GM18868 (cell line): ENCODE measurements around the gene THEMIS.
"Not testable (repeated sequence)": the region's sequence is repeated elsewhere in the genome, so short reads cannot be mapped to it uniquely, and the experiment has no call there.

Source experiments
- ATAC-seq: cut with Tn5 transposase; IDR thresholded peaks from one replicate; pipeline ENCODE4 v1.9.1; 2021; ENCODE audit warnings: mild to moderate bottlenecking, moderate library complexity; ENCODE audit not compliant: unreplicated experiment

Gene THEMIS, protein sequence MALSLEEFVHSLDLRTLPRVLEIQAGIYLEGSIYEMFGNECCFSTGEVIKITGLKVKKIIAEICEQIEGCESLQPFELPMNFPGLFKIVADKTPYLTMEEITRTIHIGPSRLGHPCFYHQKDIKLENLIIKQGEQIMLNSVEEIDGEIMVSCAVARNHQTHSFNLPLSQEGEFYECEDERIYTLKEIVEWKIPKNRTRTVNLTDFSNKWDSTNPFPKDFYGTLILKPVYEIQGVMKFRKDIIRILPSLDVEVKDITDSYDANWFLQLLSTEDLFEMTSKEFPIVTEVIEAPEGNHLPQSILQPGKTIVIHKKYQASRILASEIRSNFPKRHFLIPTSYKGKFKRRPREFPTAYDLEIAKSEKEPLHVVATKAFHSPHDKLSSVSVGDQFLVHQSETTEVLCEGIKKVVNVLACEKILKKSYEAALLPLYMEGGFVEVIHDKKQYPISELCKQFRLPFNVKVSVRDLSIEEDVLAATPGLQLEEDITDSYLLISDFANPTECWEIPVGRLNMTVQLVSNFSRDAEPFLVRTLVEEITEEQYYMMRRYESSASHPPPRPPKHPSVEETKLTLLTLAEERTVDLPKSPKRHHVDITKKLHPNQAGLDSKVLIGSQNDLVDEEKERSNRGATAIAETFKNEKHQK

DNA sequence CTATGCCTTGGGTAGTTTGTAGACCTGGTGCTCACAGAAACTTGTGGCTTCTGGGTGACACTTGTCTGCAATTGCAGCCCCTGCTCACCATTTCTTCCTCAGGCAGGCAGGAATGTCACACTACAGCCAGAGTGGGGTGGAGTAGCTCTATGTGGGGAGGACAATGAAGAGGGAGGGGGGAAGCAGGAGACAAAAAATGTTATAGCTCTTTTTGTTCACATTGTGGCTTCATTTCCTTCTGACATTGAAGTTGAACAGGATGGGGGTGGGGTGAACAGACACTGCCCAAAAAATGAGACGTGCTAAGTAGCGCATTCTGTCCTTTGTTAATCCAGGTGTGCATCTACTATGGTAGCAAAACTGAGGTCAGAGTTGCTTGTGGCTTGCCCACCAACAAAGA is at the start of gene THEMIS:
THEMIS (minus strand) TSS at position 124 of the 400 bp plus-strand sequence. CDS start 126 bp downstream, outside the sequence.
- ATAC-seq: no peak

DNA sequence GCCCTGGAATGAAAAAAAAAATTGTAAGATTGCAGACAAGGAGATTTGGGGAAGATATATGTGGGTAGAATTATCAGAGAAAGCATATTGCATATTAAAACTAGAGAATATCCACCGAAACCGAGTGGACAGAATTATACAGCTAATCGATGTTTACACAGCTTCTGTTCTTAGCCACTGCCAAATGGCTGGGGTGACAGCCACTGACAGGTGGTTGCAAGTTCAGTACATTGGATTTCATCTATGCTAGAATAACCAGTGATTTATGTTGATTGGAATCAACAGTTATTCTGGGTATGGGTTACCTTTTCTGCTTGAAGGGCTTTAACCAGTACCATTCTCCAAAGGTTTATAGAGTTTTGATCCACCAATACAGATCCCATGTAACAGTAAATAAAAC is 48.4 kb upstream of the THEMIS start:
- ATAC-seq: no peak

DNA sequence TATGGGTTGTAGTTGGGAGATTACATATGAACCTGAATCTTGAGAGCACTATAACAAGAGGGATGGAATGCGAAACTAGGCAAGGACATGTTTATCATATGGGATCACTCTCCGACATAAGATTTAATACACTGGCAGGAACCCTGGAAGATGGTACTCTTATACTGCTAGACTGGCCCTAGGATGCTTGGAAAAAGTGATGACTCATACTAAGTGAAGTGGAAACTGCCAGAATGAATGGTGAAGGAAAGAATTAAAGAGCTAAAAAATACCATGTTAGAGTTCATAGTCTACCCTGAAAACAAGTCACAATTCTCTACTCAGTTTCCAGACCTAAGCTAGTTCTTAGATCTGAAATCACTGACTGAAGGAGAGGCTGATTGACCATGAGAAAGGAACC is 45.5 kb upstream of the THEMIS start:
- ATAC-seq: no peak

DNA sequence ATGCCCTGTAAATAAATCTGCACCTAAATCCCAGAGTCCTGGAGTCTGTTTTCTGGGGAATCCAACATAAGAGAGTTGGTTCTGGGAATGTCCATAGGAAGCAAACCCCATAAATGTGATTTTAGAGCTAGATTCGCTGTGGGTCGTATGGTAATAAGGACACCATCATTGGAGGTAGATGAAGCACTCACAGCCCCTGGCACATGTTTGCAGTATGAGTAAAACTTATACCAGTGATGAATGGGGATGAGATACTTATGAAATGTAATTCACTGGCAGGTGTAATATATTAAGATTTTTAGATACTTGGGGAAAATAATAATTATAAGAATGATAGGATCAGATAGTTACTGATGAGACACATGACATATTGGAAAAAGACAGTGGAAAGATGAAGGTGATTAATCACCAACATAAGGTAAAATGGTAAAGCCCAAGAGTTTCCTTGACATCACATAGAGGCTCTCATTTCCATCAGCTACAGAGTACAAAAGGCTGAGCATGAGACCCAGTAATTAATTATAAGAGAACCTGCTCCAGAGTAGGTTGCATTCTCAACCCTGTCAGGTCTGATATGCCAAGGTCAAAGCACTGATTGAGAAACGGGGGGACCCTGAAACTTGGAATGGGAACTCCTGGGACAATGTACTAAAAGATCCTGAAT is 44.7 kb upstream of the THEMIS start:
- no peak for ATAC-seq

DNA sequence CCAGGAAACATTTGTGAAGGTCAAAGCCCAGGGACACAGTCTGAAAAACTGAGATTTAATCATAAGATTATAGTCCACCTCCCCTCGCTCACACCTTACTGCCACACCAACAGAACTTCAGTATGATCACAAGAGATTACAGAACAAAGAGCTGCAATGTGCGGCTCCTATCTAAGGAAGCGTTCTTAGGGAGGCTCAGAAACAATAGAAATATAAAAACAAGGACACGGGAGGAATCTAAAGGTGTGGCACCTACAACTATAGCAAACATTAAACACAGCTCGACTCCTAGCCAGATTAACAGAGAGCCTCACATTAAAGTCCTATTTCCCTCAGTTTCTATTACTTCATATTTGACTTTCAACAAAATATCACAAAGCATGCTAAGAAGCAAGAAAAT is 40.4 kb upstream of the THEMIS start:
- ATAC-seq: no peak

DNA sequence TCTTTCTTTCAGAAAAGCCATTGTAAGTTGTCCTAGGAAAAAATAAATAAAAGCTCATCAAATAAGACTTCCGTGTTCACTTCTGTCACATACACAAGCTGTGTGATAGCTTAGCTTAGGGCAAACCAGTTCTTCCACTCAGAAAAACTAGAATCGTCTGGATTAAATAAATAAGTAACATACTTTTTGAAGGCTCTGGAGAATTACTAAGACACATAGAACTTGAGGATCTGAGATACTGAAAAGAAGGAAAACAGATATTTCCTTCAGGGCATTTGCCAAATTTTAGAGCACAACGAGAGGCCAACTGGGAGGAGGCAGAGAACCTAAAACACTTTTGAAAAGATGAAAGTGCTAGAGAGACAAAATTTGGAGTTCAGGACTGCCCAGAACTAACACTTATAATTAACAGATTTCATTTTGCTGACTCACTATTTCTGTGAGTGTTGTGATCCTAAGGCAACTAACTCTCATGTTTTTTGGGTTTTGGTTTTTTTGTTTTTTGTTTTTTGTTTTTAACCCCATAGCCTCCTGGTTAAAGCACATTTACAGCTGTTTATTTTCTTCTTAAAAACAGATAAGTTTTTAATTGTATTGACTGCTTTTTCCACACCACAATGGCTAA is 38.7 kb upstream of the THEMIS start:
- no peak for ATAC-seq

DNA sequence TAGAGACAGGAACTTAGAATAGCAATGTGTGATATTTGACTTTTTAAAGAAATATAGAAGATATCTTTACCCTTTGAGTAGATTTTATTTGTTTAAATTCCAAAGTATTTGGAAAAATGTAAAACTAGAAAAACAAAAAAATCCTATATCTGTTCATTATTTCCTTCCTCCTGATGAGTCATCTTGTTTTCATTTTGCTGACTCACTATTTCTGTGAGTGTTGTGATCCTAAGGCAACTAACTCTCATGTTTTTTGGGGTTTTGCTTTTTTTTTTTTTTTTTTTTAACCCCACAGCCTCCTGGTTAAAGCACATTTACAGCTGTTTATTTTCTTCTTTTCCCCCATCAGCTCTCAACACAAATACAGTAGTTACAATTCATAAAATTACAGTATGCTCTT is 37.8 kb upstream of the THEMIS start:
- ATAC-seq: no peak

DNA sequence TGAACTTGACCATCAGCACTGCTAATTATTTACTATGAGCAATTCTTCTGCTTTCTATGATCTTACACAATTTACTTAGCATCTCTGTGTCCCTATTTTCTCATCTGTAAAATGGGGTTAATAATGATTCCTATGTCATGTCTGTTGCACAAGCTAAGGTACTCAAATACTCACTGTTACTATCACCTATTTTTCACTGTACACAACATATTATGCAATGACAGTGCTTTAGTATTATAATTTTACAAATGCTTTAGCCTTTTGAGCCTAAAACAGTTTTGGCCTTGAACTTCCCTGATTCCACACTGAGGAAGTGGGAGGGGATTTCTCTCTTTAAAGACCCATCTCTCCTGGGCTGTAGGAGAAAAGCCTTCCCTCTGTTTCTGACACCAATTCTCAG is 36.9 kb upstream of the THEMIS start:
- ATAC-seq: no peak

DNA sequence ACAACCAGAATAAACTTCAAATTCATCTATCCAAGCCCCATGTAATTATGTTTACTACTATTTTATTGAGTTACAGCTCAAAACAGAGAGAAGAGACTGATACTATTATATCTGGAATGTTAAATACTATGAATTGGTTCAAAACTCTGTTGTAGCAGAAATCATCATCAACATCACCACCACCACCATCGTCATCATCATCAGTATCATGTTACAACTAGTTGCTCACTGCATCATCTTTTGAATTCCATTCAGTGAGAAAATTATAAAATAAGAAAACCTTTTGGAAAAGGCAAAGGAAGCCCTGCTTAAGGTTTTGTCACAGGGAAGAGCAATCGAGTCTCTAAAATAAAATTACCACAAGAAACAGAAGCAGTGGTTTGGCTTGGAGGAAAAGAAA is 36.2 kb upstream of the THEMIS start:
- no peak for ATAC-seq

DNA sequence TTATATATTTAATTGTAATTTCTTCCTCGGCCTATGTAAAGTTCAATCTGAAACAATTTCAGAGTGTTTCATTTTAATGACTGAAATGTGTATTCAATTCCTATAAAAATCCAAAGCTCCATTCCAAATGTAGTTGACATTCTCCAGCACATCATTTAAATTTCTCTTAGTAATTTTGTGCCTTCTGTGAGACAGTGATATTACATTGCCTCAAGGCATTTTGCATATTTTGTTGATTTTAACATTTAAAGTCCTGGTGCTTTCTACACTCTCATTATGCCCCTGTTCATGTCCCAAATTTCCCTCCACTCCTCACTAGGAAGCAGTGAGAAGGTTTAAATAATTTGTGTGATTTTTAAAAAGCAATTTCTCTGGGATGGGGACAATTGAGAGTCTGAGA is 34.1 kb upstream of the THEMIS start:
- no peak for ATAC-seq

DNA sequence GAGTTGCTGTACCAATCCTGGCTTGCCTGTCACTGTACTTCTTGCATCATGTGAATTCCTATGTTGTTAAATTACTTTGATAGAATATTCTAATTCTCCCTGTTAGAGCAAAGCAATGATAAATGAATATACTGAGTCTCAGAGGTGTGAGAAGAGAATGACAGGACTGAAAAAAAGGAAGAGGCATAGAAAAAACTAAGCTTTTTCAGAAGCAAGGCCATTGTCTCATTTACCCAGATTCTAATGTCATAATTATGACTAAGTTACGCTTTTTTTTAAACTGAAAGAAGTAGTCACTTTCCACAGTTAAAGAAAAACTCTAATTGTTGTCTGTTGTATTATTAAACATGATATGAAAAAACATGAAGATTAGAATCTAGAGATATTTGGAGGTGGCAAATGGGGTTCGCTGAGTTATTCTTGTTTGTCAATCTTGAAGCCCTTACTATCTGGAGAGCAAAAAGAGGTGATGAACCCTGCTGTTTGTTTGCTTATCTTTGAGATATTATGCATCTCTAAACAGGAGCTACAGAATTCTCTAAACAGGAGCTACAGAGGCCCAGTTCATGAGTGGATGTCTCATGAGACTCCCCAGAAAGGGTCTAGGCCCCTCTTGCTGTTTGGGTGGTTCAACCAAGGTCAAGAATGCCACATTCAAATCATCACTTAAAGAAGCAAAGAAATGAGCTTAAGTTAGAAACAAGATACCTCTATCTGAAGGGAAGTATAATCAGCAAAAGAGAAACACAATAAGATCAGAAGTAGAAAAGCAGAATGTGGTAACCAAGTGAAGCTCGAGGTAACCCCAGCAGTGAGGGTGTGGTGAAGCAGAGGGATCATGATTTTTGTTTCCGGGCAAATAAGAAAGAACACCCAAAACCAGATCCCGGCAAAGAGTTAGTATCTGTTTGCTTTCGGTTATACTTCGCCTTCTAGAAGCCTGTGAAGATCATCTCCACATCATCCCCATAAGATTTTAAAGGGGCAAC is 33.3 kb upstream of the THEMIS start:
- ATAC-seq: no peak

DNA sequence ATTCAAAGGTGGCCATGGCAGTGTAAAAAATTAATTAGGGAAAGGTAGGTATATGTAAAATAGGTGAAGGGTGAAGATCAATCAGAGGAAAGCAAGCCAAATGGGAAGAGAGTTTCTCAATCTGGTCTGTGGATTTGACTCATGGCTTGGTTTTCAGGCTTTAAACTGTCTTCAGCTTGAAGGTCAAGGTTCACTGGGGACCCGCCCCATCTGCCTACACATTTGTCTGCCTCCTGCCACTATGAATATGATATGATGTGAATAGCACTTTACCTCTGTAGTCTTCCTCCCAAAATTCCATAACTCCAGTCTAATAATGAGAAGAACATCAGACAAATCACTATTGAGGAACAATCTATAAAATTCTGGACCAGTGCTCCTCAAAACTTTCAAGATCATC is 32.3 kb upstream of the THEMIS start:
- ATAC-seq: no peak

DNA sequence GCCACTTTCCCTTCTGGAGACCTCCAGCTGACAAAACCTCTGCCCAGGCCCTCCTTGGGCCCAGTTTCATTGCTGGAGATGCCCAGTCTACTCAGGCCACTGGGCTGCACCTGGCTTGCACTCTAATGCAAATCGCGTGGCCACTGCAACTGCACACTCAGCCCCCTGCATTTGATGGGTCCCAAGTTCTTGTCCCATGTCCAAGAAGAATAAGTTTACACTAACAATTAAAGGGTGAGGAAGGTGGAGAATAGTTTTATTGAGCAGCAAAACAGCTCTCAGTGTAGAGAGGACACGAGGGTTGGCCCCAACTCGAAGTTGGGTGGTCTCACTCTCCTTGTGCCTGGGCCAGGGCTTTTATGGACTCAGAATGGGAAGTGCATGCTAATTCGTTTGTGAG is 31.9 kb upstream of the THEMIS start:
- no peak for ATAC-seq

DNA sequence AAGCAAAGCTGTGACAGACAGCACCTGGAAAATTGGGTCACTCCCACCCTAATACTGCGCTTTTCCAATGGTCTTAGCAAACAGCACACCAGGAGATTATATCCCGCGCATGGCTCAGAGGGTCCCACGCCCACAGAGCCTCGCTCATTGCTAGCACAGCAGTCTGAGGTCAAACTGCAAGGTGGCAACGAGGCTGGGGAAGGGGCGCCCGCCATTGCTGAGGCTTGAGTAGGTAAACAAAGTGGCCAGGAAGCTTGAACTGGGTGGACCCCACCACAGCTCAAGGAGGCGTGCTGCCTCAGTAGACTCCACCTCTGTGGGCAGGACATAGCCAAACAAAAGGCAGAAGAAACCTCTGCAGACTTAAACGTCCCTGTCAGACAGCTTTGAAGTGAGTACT is 25.6 kb upstream of the THEMIS start:
- ATAC-seq: not testable (repeated sequence)

DNA sequence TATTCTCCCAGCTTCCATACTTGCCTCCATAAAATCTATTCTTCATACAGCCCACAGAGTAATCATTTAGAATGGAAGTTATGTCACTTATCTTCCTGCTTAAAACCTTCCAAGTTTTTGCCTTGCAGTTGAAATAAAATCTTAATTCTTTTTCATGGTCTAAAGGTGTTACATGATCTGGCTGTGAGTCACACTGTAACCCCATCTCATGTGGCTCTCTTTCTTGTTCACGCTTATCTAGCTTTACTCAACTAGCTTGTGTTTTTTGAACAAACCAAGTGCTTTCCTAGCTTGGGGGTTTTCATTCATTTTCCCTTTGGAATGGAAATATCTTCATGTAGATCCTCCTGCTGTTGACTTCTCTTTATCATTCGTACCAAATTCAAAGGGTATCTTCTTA is 23.6 kb upstream of the THEMIS start:
- ATAC-seq: no peak

DNA sequence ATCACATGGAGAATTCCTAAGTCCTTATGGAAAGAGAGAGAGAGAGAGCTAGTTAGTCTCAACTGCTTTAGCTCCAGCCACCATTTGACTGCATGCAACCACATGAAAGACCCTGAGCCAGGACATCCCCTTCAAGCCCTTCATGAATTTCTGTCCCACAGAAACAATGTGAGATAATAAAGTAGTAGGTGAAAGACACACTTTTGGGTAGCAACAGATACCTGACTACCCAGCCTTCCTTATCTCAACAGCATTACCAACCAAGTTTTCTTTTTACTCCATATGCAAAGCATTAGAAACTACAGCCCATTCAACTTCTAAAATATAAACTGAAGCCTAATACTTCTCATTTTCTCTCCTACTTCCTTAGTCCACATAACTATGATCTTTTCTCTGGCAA is 23.2 kb upstream of the THEMIS start:
- no peak for ATAC-seq

DNA sequence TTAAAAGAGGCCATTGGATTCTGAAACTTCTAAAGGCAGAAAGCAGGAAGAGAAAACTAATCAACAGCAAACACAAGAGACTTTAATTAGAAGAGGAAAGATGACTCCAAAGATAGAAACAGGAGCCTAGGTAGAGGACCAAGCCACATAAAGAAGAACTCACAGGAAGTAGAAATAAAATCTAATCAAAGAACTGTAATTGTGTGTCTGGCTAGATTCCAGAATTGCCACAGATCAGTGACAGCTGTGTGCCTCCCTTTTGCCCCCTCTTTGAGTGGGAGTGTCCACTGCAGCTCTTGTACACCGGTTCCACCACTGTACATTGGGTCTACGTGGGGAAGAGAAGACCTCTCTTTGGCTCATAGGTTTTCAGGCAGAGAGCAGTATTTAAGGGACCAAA is 22.3 kb upstream of the THEMIS start:
- no peak for ATAC-seq

DNA sequence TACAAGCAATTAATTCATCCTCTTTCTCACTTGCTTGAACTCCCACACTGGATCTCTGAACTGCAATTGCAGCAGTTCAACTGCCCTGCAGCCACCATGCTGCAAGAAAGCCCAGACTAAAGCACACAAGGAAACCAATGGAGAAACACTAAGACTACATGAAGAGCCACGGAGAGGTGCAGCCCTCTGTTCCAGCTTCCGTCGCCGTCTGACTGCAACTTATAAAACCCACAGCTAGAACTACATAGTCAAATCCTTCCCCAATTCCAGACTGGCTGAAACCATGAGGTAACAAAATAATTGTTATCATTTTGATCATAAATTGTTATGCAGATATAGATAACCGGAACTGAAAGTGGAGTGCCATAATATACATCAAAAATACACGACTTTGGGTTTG is 21.1 kb upstream of the THEMIS start:
- ATAC-seq: no peak

DNA sequence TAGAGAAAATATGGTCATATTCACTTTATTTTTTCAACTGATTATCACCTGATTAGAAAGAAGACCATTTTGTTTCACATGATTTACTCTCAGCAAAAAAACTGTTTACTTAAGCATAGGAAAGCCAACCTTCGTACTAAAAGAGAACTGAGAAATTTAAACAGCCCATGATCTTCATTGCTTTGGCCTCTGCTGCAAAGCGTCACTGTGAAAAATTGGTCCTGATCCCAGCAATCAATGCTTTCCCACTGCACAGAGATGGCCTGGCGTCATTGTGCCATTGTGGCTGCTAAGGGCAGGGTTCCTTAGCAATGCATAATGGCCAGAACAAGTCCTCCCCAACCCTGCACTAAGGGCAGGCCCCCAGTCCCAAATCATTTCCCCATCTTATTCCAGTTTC is 19.9 kb upstream of the THEMIS start:
- ATAC-seq: no peak
